ENCODE data around the gene SDHA.
"Not testable (repeated sequence)": the region's sequence is repeated elsewhere in the genome, so short reads cannot be mapped to it uniquely, and the experiment has no call there.

DNA sequence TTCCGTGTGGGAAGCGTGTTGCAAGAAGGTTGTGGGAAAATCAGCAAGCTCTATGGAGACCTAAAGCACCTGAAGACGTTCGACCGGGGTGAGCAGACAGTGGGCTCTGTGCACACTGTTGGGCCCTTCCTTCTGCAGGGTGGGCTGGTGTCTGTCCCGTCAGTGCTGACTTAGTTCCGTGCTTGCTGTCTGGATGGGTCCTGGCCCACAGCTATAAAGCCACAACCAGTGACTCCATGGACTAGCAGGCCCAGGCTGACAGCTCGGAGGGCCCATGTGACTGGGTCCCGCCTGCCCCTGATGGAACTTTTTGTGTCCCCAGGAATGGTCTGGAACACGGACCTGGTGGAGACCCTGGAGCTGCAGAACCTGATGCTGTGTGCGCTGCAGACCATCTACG lies 32.9 kb downstream of the SDHA start:
- not testable (repeated sequence) for TF ChIP-seq EZH2 (IDR thresholded peaks at IDR 0.05; ENCODE audit: insufficient read depth, poor library complexity, severe bottlenecking); EZH2phosphoT487 (IDR thresholded peaks at IDR 0.05; ENCODE audit: insufficient read depth, low read depth)
